GM18858 (cell line): ENCODE measurements around the gene NDST1.
"Not testable (repeated sequence)": the region's sequence is repeated elsewhere in the genome, so short reads cannot be mapped to it uniquely, and the experiment has no call there.

ENCODE experiments used
- ATAC-seq: cut with Tn5 transposase; IDR thresholded peaks from one replicate; pipeline ENCODE4 v1.9.1; 2021; ENCODE audit not compliant: unreplicated experiment

NDST1 gene

GRCh38 chr5:150507474-150508276, at the start of gene NDST1:
TSS of gene NDST1 (plus strand) at chr5:150508131. CDS start at chr5:150521255, 13,124 bp downstream.
- no peak for ATAC-seq

GRCh38 chr5:150458802-150459557, 49.0 kb upstream of the NDST1 start:
- peak; percentile 43 for ATAC-seq

GRCh38 chr5:150460781-150461180, 47.1 kb upstream of the NDST1 start:
- ATAC-seq = no peak

GRCh38 chr5:150461231-150461630, 46.7 kb upstream of the NDST1 start:
- peak; percentile 71 for ATAC-seq

GRCh38 chr5:150464554-150465012, 43.3 kb upstream of the NDST1 start:
- ATAC-seq = no peak

GRCh38 chr5:150465927-150466326, 42.0 kb upstream of the NDST1 start:
- no peak for ATAC-seq

GRCh38 chr5:150468206-150468605, 39.7 kb upstream of the NDST1 start:
- ATAC-seq = no peak

GRCh38 chr5:150469718-150470469, 38.0 kb upstream of the NDST1 start:
- ATAC-seq = no peak

- ATAC-seq = no peak
These were observed 34.1 kb upstream of the NDST1 start for GRCh38 chr5:150473673-150474358.

GRCh38 chr5:150476568-150476967, 31.4 kb upstream of the NDST1 start:
- not testable (repeated sequence) for ATAC-seq

GRCh38 chr5:150479416-150479815, 28.5 kb upstream of the NDST1 start:
- no peak for ATAC-seq

GRCh38 chr5:150481708-150481965, 26.3 kb upstream of the NDST1 start:
- no peak for ATAC-seq

- no peak for ATAC-seq
These were observed 25.9 kb upstream of the NDST1 start for GRCh38 chr5:150481972-150482406.

- ATAC-seq = no peak
These were observed 22.8 kb upstream of the NDST1 start for GRCh38 chr5:150484964-150485692.

GRCh38 chr5:150485693-150486401, 22.1 kb upstream of the NDST1 start:
- no peak for ATAC-seq

- ATAC-seq = no peak
These were observed 21.3 kb upstream of the NDST1 start for GRCh38 chr5:150486402-150487198.

- no peak for ATAC-seq
These were observed 20.5 kb upstream of the NDST1 start for GRCh38 chr5:150487199-150488061.
